ENCODE data around the gene FKBP15. TPM values are rescaled to one million over a fixed set of nuclear protein-coding genes. Genes with fewer than 3 reads are reported as not detected.
A peak's percentile ranks its signal among the peaks of the same experiment; 100 is the strongest.

Gene FKBP15
- total RNA-seq, 1 experiment from 2014 or later, result 23.5 TPM

GRCh38 chr9:113241161-113241560 lies 20.1 kb upstream of the FKBP15 start:
- no peaks in the 10 kb centered on the region for H3K9me3 ChIP-seq (ENCODE audit: low read depth, low read length, poor library complexity, severe bottlenecking)

DNA sequence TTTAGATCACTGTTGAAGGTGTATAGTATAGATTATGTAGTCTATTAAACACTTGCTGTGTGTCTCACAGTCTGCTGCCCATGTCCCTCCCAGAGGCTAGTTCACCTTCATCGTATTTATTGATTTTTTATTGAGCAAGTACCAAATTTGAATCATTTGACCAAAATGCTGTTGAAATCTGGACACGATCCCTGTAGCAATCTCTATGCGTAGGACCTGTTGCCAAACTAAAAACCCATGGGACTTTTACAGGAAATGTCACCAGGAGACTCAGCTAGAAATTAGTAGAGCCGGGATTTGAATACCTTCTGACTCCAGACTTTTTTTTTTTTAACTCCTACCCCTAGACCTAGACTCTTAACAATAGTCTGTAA lies 17.8 kb upstream of the FKBP15 start:
- CTCF ChIA-PET, result no interaction called here

More at GRCh38 chr9:113241161-113241560, 20.1 kb upstream of the FKBP15 start:
- no peaks in the 10 kb centered on the region for H3K27me3 ChIP-seq (replicated peaks; ENCODE audit: insufficient read depth, low read depth, low read length, poor library complexity)
- no peak overlapping the region for H3K4me3 ChIP-seq (ENCODE audit: low read depth, low read length, poor library complexity, severe bottlenecking)
- H3K36me3 ChIP-seq (ENCODE audit: insufficient read depth, low read length, poor library complexity, severe bottlenecking), result no peaks in the 10 kb centered on the region
- DNase-seq (ENCODE audit: low spot score), result no peak
- no TSS peak for BruUV-seq (replicated peaks)
- H3K27ac ChIP-seq (ENCODE audit: low read depth, low read length, poor library complexity, severe bottlenecking), result no peak overlapping the region
- POLR2A ChIA-PET (ENCODE audit: low non-redundant PET), result no interaction called here
- CTCF ChIA-PET, result no interaction called here
- H3K4me1 ChIP-seq (ENCODE audit: insufficient read depth, low read length, poor library complexity, severe bottlenecking), result peaks cover 24% of the 10 kb centered on the region
- TF ChIP-seq EZH2 (IDR thresholded peaks at IDR 0.05; ENCODE audit: borderline replicate concordance, low read depth, low read length, poor library complexity, severe bottlenecking), result no peak
- TF ChIP-seq CTCF (conservative IDR thresholded peaks at IDR 0.05; ENCODE audit: low read depth, low read length), result no peak
- intact Hi-C loops (cut with micrococcal nuclease; ENCODE audit: unreplicated experiment), result no loop called here

DNA sequence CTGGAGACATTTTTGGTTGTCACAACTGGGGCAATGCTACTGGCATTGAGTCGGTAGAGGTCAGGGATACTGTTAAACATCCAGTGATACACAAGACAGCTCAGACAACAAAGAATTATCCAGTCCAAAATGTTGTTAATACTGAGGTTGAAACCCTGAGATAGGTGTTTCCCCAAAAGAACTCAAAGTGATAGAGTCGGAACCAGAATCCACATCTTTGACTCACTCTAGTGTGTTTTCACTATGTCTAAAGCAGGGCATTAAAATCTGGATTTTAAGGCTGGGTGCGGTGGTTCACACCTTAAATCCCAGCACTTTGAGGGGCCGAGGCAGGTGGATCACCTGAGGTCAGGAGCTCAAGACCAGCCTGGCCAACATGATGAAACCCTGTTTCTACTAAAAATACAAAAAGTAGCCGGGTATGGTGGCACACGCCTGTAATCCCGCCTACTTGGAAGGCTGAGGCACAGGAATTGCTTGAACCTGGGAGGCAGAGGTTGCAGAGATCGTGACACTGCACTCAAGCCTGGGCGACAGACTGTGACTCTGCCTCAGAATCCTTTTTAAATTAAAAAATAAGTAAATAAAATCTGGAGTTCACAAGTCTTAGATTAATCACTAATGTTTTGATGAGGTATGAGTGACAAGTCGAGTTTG lies 17.3 kb upstream of the FKBP15 start:
- ChIA-PET CTCF (no interaction called here), POLR2A (ENCODE audit: low non-redundant PET) (no interaction called here)
- Histone ChIP-seq H3K36me3 (ENCODE audit: insufficient read depth, low read length, poor library complexity, severe bottlenecking) (no peaks in the 10 kb centered on the region), H3K4me3 (ENCODE audit: low read depth, low read length, poor library complexity, severe bottlenecking) (no peak overlapping the region), H3K4me1 (ENCODE audit: insufficient read depth, low read length, poor library complexity, severe bottlenecking) (peaks cover 27% of the 10 kb centered on the region), H3K27me3 (replicated peaks; ENCODE audit: insufficient read depth, low read depth, low read length, poor library complexity) (no peaks in the 10 kb centered on the region), H3K9me3 (ENCODE audit: low read depth, low read length, poor library complexity, severe bottlenecking) (no peaks in the 10 kb centered on the region), H3K27ac (ENCODE audit: low read depth, low read length, poor library complexity, severe bottlenecking) (no peak overlapping the region)
- no TSS peak for BruUV-seq (replicated peaks)
- no peak for DNase-seq (ENCODE audit: low spot score)
- TF ChIP-seq EZH2 (IDR thresholded peaks at IDR 0.05; ENCODE audit: borderline replicate concordance, low read depth, low read length, poor library complexity, severe bottlenecking), result no peak
- no peak for TF ChIP-seq CTCF (conservative IDR thresholded peaks at IDR 0.05; ENCODE audit: low read depth, low read length)
- intact Hi-C loops (cut with micrococcal nuclease; ENCODE audit: unreplicated experiment), result no loop called here

More for the DNA sequence above, 17.8 kb upstream of the FKBP15 start:
- Histone ChIP-seq H3K4me1 (ENCODE audit: insufficient read depth, low read length, poor library complexity, severe bottlenecking) (peaks cover 22% of the 10 kb centered on the region), H3K27me3 (replicated peaks; ENCODE audit: insufficient read depth, low read depth, low read length, poor library complexity) (no peaks in the 10 kb centered on the region), H3K27ac (ENCODE audit: low read depth, low read length, poor library complexity, severe bottlenecking) (no peak overlapping the region), H3K9me3 (ENCODE audit: low read depth, low read length, poor library complexity, severe bottlenecking) (no peaks in the 10 kb centered on the region), H3K4me3 (ENCODE audit: low read depth, low read length, poor library complexity, severe bottlenecking) (no peak overlapping the region), H3K36me3 (ENCODE audit: insufficient read depth, low read length, poor library complexity, severe bottlenecking) (no peaks in the 10 kb centered on the region)
- intact Hi-C loops (cut with micrococcal nuclease; ENCODE audit: unreplicated experiment), result no loop called here
- peak; percentile 47 for DNase-seq (ENCODE audit: low spot score)
- no TSS peak for BruUV-seq (replicated peaks)
- POLR2A ChIA-PET (ENCODE audit: low non-redundant PET), result no interaction called here
- TF ChIP-seq CTCF (conservative IDR thresholded peaks at IDR 0.05; ENCODE audit: low read depth, low read length) (no peak), EZH2 (IDR thresholded peaks at IDR 0.05; ENCODE audit: borderline replicate concordance, low read depth, low read length, poor library complexity, severe bottlenecking) (no peak)

Measured in A673 (cell line).